Ovary (tissue), 9 donors: Measurements from ENCODE around the gene TRPM5. TPM values are rescaled to one million over a fixed set of nuclear protein-coding genes. Genes with fewer than 3 reads are reported as not detected.

Experiments
- DNase-seq, 5 donors: peaks; one replicate each; pipeline ENCODE4 v3.0.0-alpha.2; 2019 to 2020
- H3K27ac ChIP-seq, 2 donors: fragments of 200-600 bp; one replicate each; pipeline versions ENCODE4 v1.5.1 to v1.8.0; 2019 to 2022
- H3K27me3 ChIP-seq: fragments of 200-600 bp; one replicate; pipeline ENCODE4 v1.8.0; 2022
- H3K36me3 ChIP-seq: fragments of 200-600 bp; sonication (generic); one replicate; pipeline ENCODE4 v1.5.1; 2019
- H3K4me1 ChIP-seq: one replicate; pipeline ENCODE4 v1.8.1; 2013; ENCODE audit warnings: mild to moderate bottlenecking, moderate library complexity; ENCODE audit not compliant: insufficient read depth
- H3K4me3 ChIP-seq: fragments of 200-600 bp; sonication (generic); one replicate; pipeline ENCODE4 v1.5.1; 2017
- H3K9me3 ChIP-seq, 2 donors: fragments of 200-600 bp in 1 of 2; sonication (generic) in 1 of 2; one replicate each; pipeline versions ENCODE4 v1.5.1 to v1.8.1; 2013 to 2019; ENCODE audit warnings: mild to moderate bottlenecking in 1 of 2, moderate library complexity in 1 of 2
- EP300 ChIP-seq: sonication (generic); formaldehyde crosslinking; IDR thresholded peaks from one replicate; pipeline ENCODE4 v1.6.1; 2017; ENCODE audit warnings: antibody characterized with exemption
- POLR2A ChIP-seq: fragments of 450-650 bp; IDR thresholded peaks from one replicate; pipeline ENCODE4 v1.6.1; 2017; ENCODE audit warnings: antibody characterized with exemption, mild to moderate bottlenecking, moderate library complexity
- WGBS, 3 donors: extraction: QIAGEN DNeasy Blood & Tissue Kit in 1 of 3; methylation state at CpG; one replicate each; pipeline versions ENCODE4 v1.1.5 to v1.1.7; 2013 to 2017; 5-methylcytosine and 5-hydroxymethylcytosine counted together
- intact Hi-C, 4 donors: fragments of 100-400 bp; cut with DNase I; formaldehyde crosslinking; loops; one replicate each; pipeline versions ENCODE4 v1.11.0 to v1.15.1; 2022 to 2023
- polyA plus RNA-seq, 2 donors: library from polyadenylated mRNA; stranded (reverse); fragments of 200-250 nt in 1 of 2; fragments of 350-450 nt in 1 of 2; fragmentation: Illumina TruSeq in 1 of 2; extraction: RNeasy Lipid Tissue Mini Kit (QIAGEN cat#74804) in 1 of 2; gene quantifications; one replicate each; pipeline ENCODE4 v1.2.3, GENCODE V29; 2013 to 2014
- total RNA-seq, 7 donors: library from RNA; depleted of rRNA in 2 of 7; stranded (reverse); fragments of >200 nt in 2 of 7; fragmentation: NEBNext Ultra II Directional in 3 of 7; extraction: Animal tissue kit (Norgen Biotek cat#: 25700) in 3 of 7; gene quantifications; one replicate each; pipeline versions ENCODE4 v1.1.0 to v1.2.4, GENCODE V29; 2016 to 2023
- TF ChIP-seq, protein P1 (sequence below), 3 donors: fragments of 450-650 bp in 2 of 3; fragments of 200-600 bp in 1 of 3; IDR thresholded peaks; one replicate each; pipeline versions ENCODE4 v1.5.1 to v1.8.0; 2016 to 2022; ENCODE audit warnings: antibody characterized with exemption in 3 of 3, mild to moderate bottlenecking in 1 of 3
- donor health status: DM: no; HTN: no; CAD: no; lungs with moderate emphysema.
- donor health status: DM: no; HTN: no; CAD: no.
- donor health status: Bipolar disorder and iron deficiency.
- donor health status: DM: yes; HTN: yes; CAD: no.
- donor health status: DM: no; HTN: no; CAD: no.
- donor health status: DM: yes; HTN: yes; CAD: no.

The TRPM5 gene
- total and polyA plus RNA-seq, 9 donors, result 0.05 to 0.11 (median 0.08) TPM; not detected in 6

DNA sequence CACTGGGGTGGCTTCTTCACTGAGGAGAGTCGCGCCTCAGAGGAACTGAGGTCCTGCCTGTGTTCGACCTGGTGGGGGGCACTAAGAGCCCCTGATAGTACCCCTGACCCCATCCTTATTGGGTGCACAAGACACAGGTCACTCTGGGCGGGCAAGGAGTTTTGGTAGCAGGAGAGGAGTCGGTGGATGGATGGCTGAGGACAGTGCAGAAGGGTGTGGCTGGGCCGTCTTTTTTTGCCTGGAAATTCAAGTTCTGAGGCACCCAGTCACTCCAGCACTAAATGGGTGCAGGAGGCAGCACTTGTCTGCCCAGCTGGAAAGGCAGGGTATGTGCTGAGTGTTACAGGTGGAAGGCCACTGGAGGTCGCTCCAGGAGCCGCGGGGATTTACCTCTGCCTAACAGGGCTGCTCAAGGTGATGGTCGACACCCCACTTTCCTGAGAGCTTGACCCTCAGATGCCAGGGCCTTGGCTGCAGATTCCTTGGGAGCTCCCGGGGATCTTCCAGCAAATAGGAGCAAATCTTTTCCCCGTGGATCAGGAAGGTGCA, 42.8 kb downstream of the TRPM5 start:
- H3K36me3 ChIP-seq, result no peaks in the 10 kb centered on the region
- 25 to 38% (median 26%) methylated on average over 12 of the region's 12 CpGs for WGBS, 3 donors
- intact Hi-C loops, result loop anchor here in 1 of 4 donors (10.0 kb wide), 1 partner anchor 493 kb away; no protein-coding TSS in a partner anchor
- no peaks in the 10 kb centered on the region for H3K9me3 ChIP-seq
- H3K27me3 ChIP-seq, result no peaks in the 10 kb centered on the region
- TF ChIP-seq EP300 (no peak), POLR2A (no peak)
- TF ChIP-seq, protein P1, sequence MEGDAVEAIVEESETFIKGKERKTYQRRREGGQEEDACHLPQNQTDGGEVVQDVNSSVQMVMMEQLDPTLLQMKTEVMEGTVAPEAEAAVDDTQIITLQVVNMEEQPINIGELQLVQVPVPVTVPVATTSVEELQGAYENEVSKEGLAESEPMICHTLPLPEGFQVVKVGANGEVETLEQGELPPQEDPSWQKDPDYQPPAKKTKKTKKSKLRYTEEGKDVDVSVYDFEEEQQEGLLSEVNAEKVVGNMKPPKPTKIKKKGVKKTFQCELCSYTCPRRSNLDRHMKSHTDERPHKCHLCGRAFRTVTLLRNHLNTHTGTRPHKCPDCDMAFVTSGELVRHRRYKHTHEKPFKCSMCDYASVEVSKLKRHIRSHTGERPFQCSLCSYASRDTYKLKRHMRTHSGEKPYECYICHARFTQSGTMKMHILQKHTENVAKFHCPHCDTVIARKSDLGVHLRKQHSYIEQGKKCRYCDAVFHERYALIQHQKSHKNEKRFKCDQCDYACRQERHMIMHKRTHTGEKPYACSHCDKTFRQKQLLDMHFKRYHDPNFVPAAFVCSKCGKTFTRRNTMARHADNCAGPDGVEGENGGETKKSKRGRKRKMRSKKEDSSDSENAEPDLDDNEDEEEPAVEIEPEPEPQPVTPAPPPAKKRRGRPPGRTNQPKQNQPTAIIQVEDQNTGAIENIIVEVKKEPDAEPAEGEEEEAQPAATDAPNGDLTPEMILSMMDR (IDR thresholded peaks at IDR 0.05), result no peak
- H3K27ac ChIP-seq, result peak overlapping the region in 1 of 2 donors; percentile 87
- peaks cover 4% of the 10 kb centered on the region for H3K4me1 ChIP-seq
- DNase-seq, result peak in 1 of 5 donors; percentile 34
- H3K4me3 ChIP-seq, result peak overlapping the region; percentile 85

DNA sequence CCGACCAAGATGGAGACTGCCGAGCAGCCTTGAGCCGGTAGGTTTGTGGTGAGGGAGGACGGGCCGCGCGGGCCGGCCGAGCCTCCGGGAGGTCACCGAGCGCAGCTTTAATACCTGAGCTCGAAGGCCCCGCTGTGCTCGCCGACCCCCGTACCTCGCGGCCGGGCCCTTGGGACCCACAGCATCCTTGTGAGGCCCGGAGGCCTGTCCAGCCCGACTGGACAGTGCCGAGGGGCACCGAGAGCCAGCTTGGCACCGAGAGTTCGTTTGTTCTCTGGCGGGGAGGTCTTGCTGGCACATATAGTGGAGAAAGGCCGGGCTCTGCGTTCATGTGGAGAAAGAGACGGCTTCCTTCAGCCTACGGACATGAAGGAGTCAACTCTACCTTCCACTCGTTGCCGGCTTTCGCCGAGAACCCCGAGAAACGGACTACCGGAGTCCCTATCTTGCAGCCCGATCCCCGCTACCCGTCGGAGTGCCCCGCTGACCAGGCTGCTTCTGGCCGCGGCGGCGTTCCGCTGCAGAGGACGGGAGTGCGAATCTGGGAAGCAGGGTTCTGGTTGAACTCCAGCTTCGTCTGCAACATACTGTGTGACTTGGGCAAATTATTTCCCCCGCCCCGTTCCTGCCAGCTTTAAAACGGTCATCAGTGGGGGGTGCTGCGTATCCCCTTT, 43.4 kb downstream of the TRPM5 start:
- Histone ChIP-seq H3K27ac (peak overlapping the region; percentile 80 to 87), H3K27me3 (no peaks in the 10 kb centered on the region), H3K4me1 (peaks cover 4% of the 10 kb centered on the region), H3K9me3 (no peaks in the 10 kb centered on the region), H3K4me3 (peak overlapping the region; percentile 85), H3K36me3 (no peaks in the 10 kb centered on the region)
- peak; percentile 53 for TF ChIP-seq POLR2A
- TF ChIP-seq, protein P1 (IDR thresholded peaks at IDR 0.05), result no peak
- 0 to 1% (median 1%) methylated on average over 55 of the region's 55 CpGs for WGBS, 3 donors
- intact Hi-C loops, result loop anchor here in 1 of 4 donors (10.0 kb wide), 1 partner anchor 494 kb away; no protein-coding TSS in a partner anchor
- DNase-seq, result peak in 1 of 5 donors; percentile 63

DNA sequence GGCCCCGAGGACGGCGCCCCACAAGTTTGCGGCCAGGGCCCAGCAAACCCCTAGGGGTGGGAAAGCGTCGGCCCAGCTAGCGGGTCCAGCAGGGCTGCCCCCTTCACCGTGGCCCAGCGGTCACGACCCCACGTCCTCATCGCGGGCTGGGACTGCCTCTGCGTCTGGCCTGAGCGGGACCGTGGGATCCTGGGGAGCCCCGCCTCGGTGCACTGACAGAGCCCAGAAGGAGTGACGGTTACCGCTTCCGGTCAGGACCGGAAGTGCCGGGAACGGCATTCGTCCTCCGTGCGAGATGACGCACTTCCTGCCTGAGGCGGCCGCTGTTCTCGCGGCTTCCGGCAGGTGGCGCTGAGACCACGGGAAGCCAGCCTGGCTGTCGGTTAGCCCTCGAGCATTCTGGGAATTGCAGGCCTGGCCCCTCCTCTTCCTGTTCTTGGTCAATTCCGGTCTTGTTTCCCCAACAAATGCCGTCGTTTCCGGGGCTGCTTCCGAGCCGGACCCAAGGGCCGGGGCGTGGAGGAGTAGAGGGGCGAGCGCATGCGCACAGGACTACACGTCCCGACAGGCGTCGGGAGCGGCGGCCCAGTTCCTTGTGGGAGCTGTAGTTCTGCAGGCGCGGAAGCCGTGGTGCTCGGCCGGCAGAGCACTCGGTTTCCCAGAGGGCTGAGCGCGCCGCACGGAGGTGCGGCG, 44.1 kb downstream of the TRPM5 start, which contains the start of gene TSSC4:
TSSC4 (plus strand) TSS at position 682 of the 693 bp plus-strand sequence. CDS start 1,884 bp downstream, outside the sequence.
- WGBS, 3 donors, result 0% methylated on average over 51 to 66 of the region's 66 CpGs
- intact Hi-C loops, result loop anchor here in 1 of 4 donors (10.0 kb wide), 1 partner anchor 495 kb away; no protein-coding TSS in a partner anchor
- peak within 1 kb of the TSS; percentile 85 for H3K4me3 ChIP-seq
- no peaks in the 10 kb centered on the region for H3K27me3 ChIP-seq
- peak; percentile 99 to 100 (median 100) for DNase-seq
- no peaks in the 10 kb centered on the region for H3K36me3 ChIP-seq
- peaks cover 4% of the 10 kb centered on the region for H3K4me1 ChIP-seq
- TF ChIP-seq POLR2A (peak; percentile 98), EP300 (peak; percentile 99)
- TF ChIP-seq, protein P1 (IDR thresholded peaks at IDR 0.05), result peak; percentile 97 to 99 (median 98)
- peak within 1 kb of the TSS; percentile 80 to 98 for H3K27ac ChIP-seq
- no peaks in the 10 kb centered on the region for H3K9me3 ChIP-seq

DNA sequence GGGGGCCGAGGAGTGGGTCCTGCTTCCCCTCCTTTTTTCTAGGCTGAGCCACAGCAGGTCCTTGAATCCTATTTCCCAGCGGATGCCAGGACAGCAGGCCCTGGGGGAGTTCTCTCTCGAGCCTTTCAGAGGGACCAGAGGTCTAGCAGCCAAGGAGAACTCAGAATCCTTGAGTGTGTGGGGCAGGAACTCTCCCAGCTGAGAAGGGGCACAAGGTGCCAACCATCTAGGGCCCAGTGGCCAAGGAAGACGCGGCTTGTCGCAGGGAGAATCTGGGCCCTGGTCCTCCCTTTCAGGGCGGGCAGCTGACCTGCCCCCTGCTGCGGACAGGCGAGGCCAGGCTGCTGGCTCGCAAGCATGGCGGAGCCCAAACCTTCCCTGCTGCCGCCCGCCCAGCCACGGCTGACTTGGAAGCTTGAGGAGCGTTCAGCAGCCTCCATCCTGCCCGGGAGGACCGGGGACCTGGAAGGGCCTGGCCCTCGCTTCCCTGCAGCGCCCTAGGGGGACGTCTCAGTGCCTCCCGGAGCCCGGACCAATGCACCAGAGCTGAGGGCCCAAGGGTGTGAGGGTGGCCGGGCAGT, 44.7 kb downstream of the TRPM5 start:
- H3K36me3 ChIP-seq, result no peaks in the 10 kb centered on the region
- peak overlapping the region; percentile 58 to 98 for H3K27ac ChIP-seq
- peak in 1 of 5 donors; percentile 42 for DNase-seq
- no peaks in the 10 kb centered on the region for H3K9me3 ChIP-seq
- H3K4me1 ChIP-seq, result peaks cover 4% of the 10 kb centered on the region
- intact Hi-C loops, result loop anchor here in 2 of 4 donors (10.0 kb wide), 2 partner anchors 495 to 1865 kb away; partner anchors contain the start of genes HRAS (in 1 of the 2) and LRRC56 (in 1 of the 2)
- no peaks in the 10 kb centered on the region for H3K27me3 ChIP-seq
- 6 to 10% (median 8%) methylated on average over 14 to 23 of the region's 23 CpGs for WGBS, 3 donors
- H3K4me3 ChIP-seq, result peak overlapping the region; percentile 69
- TF ChIP-seq POLR2A, result no peak
- no peak for TF ChIP-seq EP300
- TF ChIP-seq, protein P1 (IDR thresholded peaks at IDR 0.05), result no peak
